ENCODE measurements around the gene TMEM186. TPM values are rescaled to one million over a fixed set of nuclear protein-coding genes. Genes with fewer than 3 reads are reported as not detected.

The TMEM186 gene
- polyA plus RNA-seq, 3 donors, result 3.8 to 4.5 (median 4.4) TPM

GRCh38 chr16:8762254-8762653, 35.2 kb downstream of the TMEM186 start:
- H3K4me3 Mint-ChIP-seq, result no peak overlapping the region
- TF ChIP-seq CTCF (IDR thresholded peaks at IDR 0.05), result no peak
- Histone ChIP-seq H3K27me3 (ENCODE audit: control insufficient read depth in 2 of 2, insufficient read depth in 2 of 2, low read length in 2 of 2) (no peaks in the 10 kb centered on the region), H3K4me1 (ENCODE audit: control insufficient read depth in 1 of 2, insufficient read depth in 2 of 2, low read length in 2 of 2) (no peaks in the 10 kb centered on the region), H3K4me3 (replicated peaks in 1 of 3; ENCODE audit: low read depth in 2 of 3, low read length in 3 of 3) (no peak overlapping the region), H2AFZ (ENCODE audit: insufficient read depth, low read depth, low read length, poor library complexity, severe bottlenecking) (no peak overlapping the region), H3K9ac (ENCODE audit: insufficient read depth, low read length, poor library complexity, severe bottlenecking) (no peak overlapping the region), H3K79me2 (ENCODE audit: insufficient read depth, low read length) (no peaks in the 10 kb centered on the region), H3K4me2 (replicated peaks; ENCODE audit: extremely low read depth, low read length, poor library complexity, severe bottlenecking) (no peak overlapping the region), H4K20me1 (ENCODE audit: insufficient read depth, low read length) (no peaks in the 10 kb centered on the region), H3K9me3 (replicated peaks in 1 of 2; ENCODE audit: control insufficient read depth in 1 of 2, insufficient read depth in 1 of 2, low read length in 2 of 2) (no peaks in the 10 kb centered on the region), H3K36me3 (replicated peaks in 1 of 2; ENCODE audit: control insufficient read depth in 1 of 2, insufficient read depth in 2 of 2, low read length in 2 of 2) (peaks cover 31 to 53% of the 10 kb centered on the region in 2 donors), H3K27ac (ENCODE audit: low read depth in 1 of 2, low read length in 2 of 2) (no peak overlapping the region)
- peaks cover 0 to 2% (median 0%) of the 10 kb centered on the region in 7 donors for H3K9me3 Mint-ChIP-seq
- peaks cover 0 to 2% (median 0%) of the 10 kb centered on the region in 3 donors for H3K27me3 Mint-ChIP-seq (ENCODE audit: low read depth in 3 of 3)
- WGBS (ENCODE audit: insufficient coverage), result 98% methylated on average over 4 of the region's 4 CpGs
- no peak overlapping the region for H3K27ac Mint-ChIP-seq
- intact Hi-C loops (cut with micrococcal nuclease), result no loop called here
- H3K36me3 Mint-ChIP-seq, result peaks cover 43 to 59% of the 10 kb centered on the region in 2 donors
- no peaks in the 10 kb centered on the region for H3K4me1 Mint-ChIP-seq
- DNase-seq, result no peak

GRCh38 chr16:8761078-8761477, 36.4 kb downstream of the TMEM186 start:
- Histone ChIP-seq H3K9me3 (replicated peaks in 1 of 2; ENCODE audit: control insufficient read depth in 1 of 2, insufficient read depth in 1 of 2, low read length in 2 of 2) (no peaks in the 10 kb centered on the region), H3K36me3 (replicated peaks in 1 of 2; ENCODE audit: control insufficient read depth in 1 of 2, insufficient read depth in 2 of 2, low read length in 2 of 2) (peaks cover 26 to 44% of the 10 kb centered on the region in 2 donors), H3K9ac (ENCODE audit: insufficient read depth, low read length, poor library complexity, severe bottlenecking) (no peak overlapping the region), H4K20me1 (ENCODE audit: insufficient read depth, low read length) (no peaks in the 10 kb centered on the region), H3K27ac (ENCODE audit: low read depth in 1 of 2, low read length in 2 of 2) (no peak overlapping the region), H3K27me3 (ENCODE audit: control insufficient read depth in 2 of 2, insufficient read depth in 2 of 2, low read length in 2 of 2) (no peaks in the 10 kb centered on the region), H3K4me2 (replicated peaks; ENCODE audit: extremely low read depth, low read length, poor library complexity, severe bottlenecking) (no peak overlapping the region), H2AFZ (ENCODE audit: insufficient read depth, low read depth, low read length, poor library complexity, severe bottlenecking) (no peak overlapping the region), H3K79me2 (ENCODE audit: insufficient read depth, low read length) (no peaks in the 10 kb centered on the region), H3K4me3 (replicated peaks in 1 of 3; ENCODE audit: low read depth in 2 of 3, low read length in 3 of 3) (no peak overlapping the region), H3K4me1 (ENCODE audit: control insufficient read depth in 1 of 2, insufficient read depth in 2 of 2, low read length in 2 of 2) (no peaks in the 10 kb centered on the region)
- H3K4me3 Mint-ChIP-seq, result no peak overlapping the region
- peaks cover 0 to 2% (median 0%) of the 10 kb centered on the region in 3 donors for H3K27me3 Mint-ChIP-seq (ENCODE audit: low read depth in 3 of 3)
- intact Hi-C loops (cut with micrococcal nuclease), result no loop called here
- DNase-seq, result no peak
- no peaks in the 10 kb centered on the region for H3K4me1 Mint-ChIP-seq
- WGBS (ENCODE audit: insufficient coverage), result 94% methylated on average over 6 of the region's 6 CpGs
- peaks cover 40 to 50% of the 10 kb centered on the region in 2 donors for H3K36me3 Mint-ChIP-seq
- TF ChIP-seq CTCF (IDR thresholded peaks at IDR 0.05), result no peak
- no peak overlapping the region for H3K27ac Mint-ChIP-seq
- H3K9me3 Mint-ChIP-seq, result peaks cover 0 to 2% (median 0%) of the 10 kb centered on the region in 7 donors
